BLaER1 (cell line): Measurements from ENCODE around the gene KRI1.
A peak's percentile ranks its signal among the peaks of the same experiment; 100 is the strongest.
"Not testable (repeated sequence)": the region's sequence is repeated elsewhere in the genome, so short reads cannot be mapped to it uniquely, and the experiment has no call there.

Experiments used
- H3K27ac ChIP-seq: shearing (Covaris generic); formaldehyde crosslinking; 2 replicates; pipeline ENCODE4 v1.8.1; 2022
- H3K27me3 ChIP-seq: shearing (Covaris generic); formaldehyde crosslinking; 2 replicates; pipeline ENCODE4 v1.8.1; 2022
- H3K36me3 ChIP-seq: shearing (Covaris generic); formaldehyde crosslinking; 2 replicates; pipeline ENCODE4 v1.8.1; 2022
- H3K4me1 ChIP-seq: shearing (Covaris generic); formaldehyde crosslinking; 2 replicates; pipeline ENCODE4 v1.8.1; 2022
- H3K4me2 ChIP-seq: shearing (Covaris generic); formaldehyde crosslinking; 2 replicates; pipeline ENCODE4 v1.8.1; 2022
- H3K4me3 ChIP-seq: shearing (Covaris generic); formaldehyde crosslinking; 2 replicates; pipeline ENCODE4 v1.8.1; 2022
- H3K9ac ChIP-seq: shearing (Covaris generic); formaldehyde crosslinking; 2 replicates; pipeline ENCODE4 v1.8.1; 2022
- H3K9me3 ChIP-seq: shearing (Covaris generic); formaldehyde crosslinking; 2 replicates; pipeline ENCODE4 v1.8.1; 2022
- H4K20me1 ChIP-seq: shearing (Covaris generic); formaldehyde crosslinking; 2 replicates; pipeline ENCODE4 v1.8.1; 2022
- Cebpa-rat ChIP-seq: shearing (Covaris generic); IDR thresholded peaks from 2 replicates; pipeline ENCODE4 v1.8.1; 2022

KRI1 gene

DNA sequence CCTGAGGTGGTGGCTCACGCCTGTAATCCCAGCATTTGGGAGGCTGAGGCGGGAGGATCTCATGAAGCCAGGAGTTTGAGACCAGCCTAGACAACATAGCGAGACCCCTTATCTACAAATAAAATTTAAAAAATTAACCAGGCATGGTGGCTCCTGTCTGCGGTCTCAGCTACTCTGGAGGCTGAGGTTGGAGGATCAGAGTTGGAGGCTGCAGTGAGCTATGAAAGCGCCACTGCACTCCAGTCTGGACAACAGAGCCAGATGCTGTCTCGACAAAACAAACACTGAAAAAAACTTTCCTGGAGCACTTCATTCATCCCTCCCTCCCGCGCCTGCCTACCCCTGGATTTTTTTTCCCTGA, 22.8 kb downstream of the KRI1 start:
- H3K4me3 ChIP-seq, result peak overlapping the region; percentile 89
- TF ChIP-seq Cebpa-rat, result no peak
- H3K9me3 ChIP-seq, result no peaks in the 10 kb centered on the region
- peak overlapping the region; percentile 98; the same call in 1 of the 2 replicates for H3K9ac ChIP-seq
- peak overlapping the region; percentile 98; the same call in 1 of the 2 replicates for H3K27ac ChIP-seq
- H3K36me3 ChIP-seq, result peaks cover 29% of the 10 kb centered on the region
- no peaks in the 10 kb centered on the region for H3K27me3 ChIP-seq
- peak overlapping the region; percentile 79 for H3K4me2 ChIP-seq
- peaks cover 40% of the 10 kb centered on the region for H3K4me1 ChIP-seq
- peaks cover 30% of the 10 kb centered on the region; the same call in 1 of the 2 replicates for H4K20me1 ChIP-seq

GRCh38 chr19:10539016-10539415, 26.8 kb downstream of the KRI1 start:
- peaks cover 31% of the 10 kb centered on the region for H3K4me1 ChIP-seq
- not testable (repeated sequence) for H3K36me3 ChIP-seq, H3K27ac ChIP-seq, H3K4me3 ChIP-seq, H3K9ac ChIP-seq, H3K9me3 ChIP-seq, H3K27me3 ChIP-seq, H3K4me2 ChIP-seq, H4K20me1 ChIP-seq

DNA sequence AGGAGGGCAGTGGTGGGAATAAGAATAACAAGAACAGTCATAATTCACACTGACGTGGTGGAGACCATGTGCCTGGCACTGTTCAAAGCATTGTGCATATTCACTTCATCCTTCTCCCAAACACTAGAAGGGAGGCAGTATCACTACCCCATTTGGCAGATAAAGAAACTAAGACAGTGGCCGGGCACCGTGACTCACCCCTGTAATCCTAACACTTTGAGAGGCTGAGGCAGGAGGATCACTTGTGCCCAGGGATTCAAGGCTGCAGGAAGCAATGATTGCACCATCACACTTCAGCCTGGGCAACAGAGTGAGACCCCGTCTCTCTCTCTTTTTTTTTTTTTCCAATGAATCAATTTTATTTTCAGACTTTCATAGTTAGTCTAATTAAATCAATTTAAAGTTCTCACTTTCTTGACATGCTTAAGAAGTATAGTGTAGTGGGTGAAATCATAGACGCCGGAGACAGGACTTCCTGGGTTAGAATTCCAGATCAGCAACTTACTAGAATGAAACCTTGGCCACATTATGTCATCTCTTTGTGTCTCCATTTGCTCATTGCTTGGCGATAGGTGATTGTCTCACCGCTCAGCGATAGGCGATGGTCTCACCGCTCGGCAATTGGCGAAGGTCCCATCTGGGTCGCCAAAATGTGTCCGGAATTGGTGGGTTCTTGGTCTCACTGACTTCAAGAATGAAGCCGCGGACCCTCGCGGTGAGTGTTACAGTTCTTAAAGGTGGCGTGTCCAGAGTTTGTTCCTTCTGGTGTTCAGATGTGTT, 27.4 kb downstream of the KRI1 start:
- Histone ChIP-seq H3K4me1 (peaks cover 30% of the 10 kb centered on the region), H3K36me3 (no peaks in the 10 kb centered on the region)

GRCh38 chr19:10537668-10538067, 28.1 kb downstream of the KRI1 start:
- no peaks in the 10 kb centered on the region for H3K9me3 ChIP-seq
- peaks cover 23% of the 10 kb centered on the region for H3K4me1 ChIP-seq
- H4K20me1 ChIP-seq, result no peaks in the 10 kb centered on the region
- no peak overlapping the region for H3K27ac ChIP-seq
- H3K4me2 ChIP-seq, result no peak overlapping the region
- H3K27me3 ChIP-seq, result no peaks in the 10 kb centered on the region
- no peaks in the 10 kb centered on the region for H3K36me3 ChIP-seq
- TF ChIP-seq Cebpa-rat, result no peak
- no peak overlapping the region for H3K4me3 ChIP-seq
- no peak overlapping the region for H3K9ac ChIP-seq

More for the DNA sequence above, 27.4 kb downstream of the KRI1 start:
- Histone ChIP-seq H4K20me1 (no peaks in the 10 kb centered on the region), H3K9ac (no peak overlapping the region), H3K4me3 (no peak overlapping the region), H3K9me3 (no peaks in the 10 kb centered on the region), H3K27me3 (no peaks in the 10 kb centered on the region), H3K27ac (no peak overlapping the region), H3K4me2 (no peak overlapping the region)
- no peak for TF ChIP-seq Cebpa-rat

DNA sequence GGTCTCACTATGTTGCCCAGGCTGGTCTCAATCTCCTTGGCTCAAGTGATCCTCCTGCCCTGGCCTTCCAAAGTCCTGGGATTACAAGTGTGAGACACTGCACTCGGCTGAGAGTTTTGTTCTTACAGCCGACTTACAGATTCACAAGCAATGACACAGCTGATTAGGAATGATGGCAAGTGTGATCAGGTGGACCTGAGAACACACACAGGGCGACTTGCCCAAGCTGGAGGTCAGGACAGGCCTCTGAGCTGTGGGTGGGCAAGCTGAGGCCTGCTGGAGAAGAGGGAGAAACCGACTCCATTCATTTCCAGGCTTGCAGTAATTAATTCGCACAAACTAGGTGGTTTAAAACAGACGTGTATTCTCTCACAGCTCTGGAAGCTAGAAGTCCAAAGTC, 30.2 kb downstream of the KRI1 start:
- no peak for TF ChIP-seq Cebpa-rat
- no peak overlapping the region for H3K4me2 ChIP-seq
- no peak overlapping the region for H3K9ac ChIP-seq
- no peaks in the 10 kb centered on the region for H4K20me1 ChIP-seq
- no peaks in the 10 kb centered on the region for H3K9me3 ChIP-seq
- no peak overlapping the region for H3K4me3 ChIP-seq
- H3K4me1 ChIP-seq, result 0 out of 2 replicates have a peak, but pooled peaks cover 8% of the 10 kb centered on the region
- no peak overlapping the region for H3K27ac ChIP-seq
- H3K36me3 ChIP-seq, result no peaks in the 10 kb centered on the region
- H3K27me3 ChIP-seq, result no peaks in the 10 kb centered on the region

DNA sequence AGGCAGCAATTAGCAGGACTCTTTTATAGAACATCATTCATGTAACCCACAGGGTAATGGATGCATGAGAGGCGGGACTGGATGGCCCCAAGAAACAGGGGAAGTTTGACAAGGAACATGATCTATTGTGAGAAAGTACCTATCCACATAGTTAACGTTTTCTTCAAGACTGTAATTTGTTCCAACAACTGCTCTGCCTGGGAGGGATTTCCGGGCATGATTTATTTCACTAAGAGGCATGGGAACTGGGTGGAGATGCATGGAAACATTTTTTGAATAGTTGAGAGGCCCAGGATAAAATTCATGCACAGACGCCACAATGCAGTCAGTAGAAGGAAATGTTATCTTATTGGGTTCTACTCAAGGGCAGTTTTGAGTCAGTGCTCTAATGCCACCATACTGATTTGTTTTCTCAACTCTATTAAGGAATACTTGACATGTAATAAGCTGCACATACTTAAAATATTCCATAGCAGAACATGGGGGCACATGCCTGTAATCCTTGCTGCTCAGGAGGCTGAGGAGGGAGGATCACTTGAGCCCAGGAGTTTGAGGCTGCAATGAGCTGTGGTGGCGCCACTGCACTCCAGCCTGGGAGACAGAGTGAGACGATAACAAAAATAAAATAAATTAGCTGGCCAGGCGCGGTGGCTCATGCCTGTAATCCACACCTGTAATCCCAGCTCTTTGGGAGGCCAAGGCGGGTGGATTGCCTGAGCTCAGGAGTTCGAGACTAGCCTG, 32.0 kb downstream of the KRI1 start:
- H3K4me3 ChIP-seq, result no peak overlapping the region
- H3K9me3 ChIP-seq, result no peaks in the 10 kb centered on the region
- no peaks in the 10 kb centered on the region for H3K36me3 ChIP-seq
- no peak overlapping the region for H3K9ac ChIP-seq
- H3K4me2 ChIP-seq, result no peak overlapping the region
- H3K4me1 ChIP-seq, result 0 out of 2 replicates have a peak, but pooled peaks cover 8% of the 10 kb centered on the region
- H3K27me3 ChIP-seq, result no peaks in the 10 kb centered on the region
- H4K20me1 ChIP-seq, result no peaks in the 10 kb centered on the region
- no peak for TF ChIP-seq Cebpa-rat
- no peak overlapping the region for H3K27ac ChIP-seq

- Histone ChIP-seq H3K9ac (no peak overlapping the region), H3K4me1 (0 out of 2 replicates have a peak, but pooled peaks cover 8% of the 10 kb centered on the region), H4K20me1 (no peaks in the 10 kb centered on the region), H3K27me3 (no peaks in the 10 kb centered on the region), H3K9me3 (no peaks in the 10 kb centered on the region), H3K4me3 (no peak overlapping the region), H3K27ac (no peak overlapping the region), H3K4me2 (no peak overlapping the region), H3K36me3 (no peaks in the 10 kb centered on the region)
- no peak for TF ChIP-seq Cebpa-rat
These were observed 33.4 kb downstream of the KRI1 start for GRCh38 chr19:10532457-10532856.

DNA sequence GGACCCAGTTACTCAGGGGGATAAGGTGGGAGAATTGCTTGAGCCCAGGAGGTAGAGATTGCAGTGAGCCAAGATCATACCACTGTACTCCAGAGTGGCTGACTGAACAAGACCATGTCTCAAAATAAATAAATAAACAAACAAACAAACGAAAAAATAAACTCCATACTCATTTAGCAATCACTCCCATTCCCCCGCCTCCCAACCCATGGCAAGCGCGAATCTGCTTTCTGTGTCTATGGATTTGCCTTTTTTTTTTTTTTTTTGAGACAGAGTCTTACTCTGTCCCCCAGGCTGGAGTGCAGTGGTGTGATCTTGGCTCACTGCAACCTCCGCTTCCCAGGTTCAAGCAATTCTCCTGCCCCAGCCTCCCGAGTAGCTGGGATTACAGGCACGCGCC, 38.9 kb downstream of the KRI1 start:
- H3K9ac ChIP-seq, H3K4me2 ChIP-seq, H3K4me3 ChIP-seq, H3K27me3 ChIP-seq, H3K36me3 ChIP-seq, H3K9me3 ChIP-seq, H3K27ac ChIP-seq, H4K20me1 ChIP-seq, H3K4me1 ChIP-seq: not testable (repeated sequence)

- no peaks in the 10 kb centered on the region for H3K9me3 ChIP-seq
- no peak overlapping the region for H3K4me2 ChIP-seq
- H4K20me1 ChIP-seq, result no peaks in the 10 kb centered on the region
- no peak overlapping the region for H3K27ac ChIP-seq
- no peak overlapping the region for H3K4me3 ChIP-seq
- H3K36me3 ChIP-seq, result no peaks in the 10 kb centered on the region
- no peaks in the 10 kb centered on the region for H3K27me3 ChIP-seq
- no peak overlapping the region for H3K9ac ChIP-seq
- TF ChIP-seq Cebpa-rat, result no peak
- no peaks in the 10 kb centered on the region for H3K4me1 ChIP-seq
These were observed 40.2 kb downstream of the KRI1 start for GRCh38 chr19:10525636-10526035.

- H3K36me3 ChIP-seq, result no peaks in the 10 kb centered on the region
- H3K27ac ChIP-seq, result no peak overlapping the region
- no peak overlapping the region for H3K4me3 ChIP-seq
- H3K27me3 ChIP-seq, result no peaks in the 10 kb centered on the region
- H4K20me1 ChIP-seq, result no peaks in the 10 kb centered on the region
- no peaks in the 10 kb centered on the region for H3K9me3 ChIP-seq
- H3K4me1 ChIP-seq, result peaks cover 21% of the 10 kb centered on the region
- TF ChIP-seq Cebpa-rat, result no peak
- no peak overlapping the region for H3K9ac ChIP-seq
- no peak overlapping the region for H3K4me2 ChIP-seq
These were observed 42.6 kb downstream of the KRI1 start for GRCh38 chr19:10523135-10523636.
